NCI-H128 (cell line): ENCODE measurements around the gene OBI1.

ENCODE experiments used
- DNase-seq: peaks from one replicate; lab custom pipeline; 2025; ENCODE audit not compliant: unreplicated experiment; lab: John Stamatoyannopoulos, UW

Gene OBI1

GRCh38 chr13:78658630-78659449 lies at the start of gene OBI1:
OBI1 (minus strand) TSS chr13:78659155; CDS start chr13:78659120, 35 bp downstream.
- DNase-seq, result peak; percentile 75

- DNase-seq, result no peak
These were observed 42.4 kb upstream of the OBI1 start for GRCh38 chr13:78701383-78701782.

- DNase-seq, result no peak
These were observed 41.4 kb upstream of the OBI1 start for GRCh38 chr13:78700121-78700910.

- DNase-seq, result no peak
These were observed 30.1 kb upstream of the OBI1 start for GRCh38 chr13:78689011-78689410.

GRCh38 chr13:78686461-78686860 lies 27.5 kb upstream of the OBI1 start:
- DNase-seq, result no peak

- peak; percentile 53 for DNase-seq
These were observed 21.8 kb upstream of the OBI1 start for GRCh38 chr13:78680576-78681350.

GRCh38 chr13:78680115-78680561 lies 21.2 kb upstream of the OBI1 start:
- peak; percentile 61 for DNase-seq

- no peak for DNase-seq
These were observed 20.4 kb upstream of the OBI1 start for GRCh38 chr13:78679329-78679728.

- no peak for DNase-seq
These were observed 16.2 kb upstream of the OBI1 start for GRCh38 chr13:78675112-78675511.

- no peak for DNase-seq
These were observed 15.7 kb upstream of the OBI1 start for GRCh38 chr13:78674638-78675037.

- no peak for DNase-seq
These were observed 3.5 kb upstream of the OBI1 start for GRCh38 chr13:78662467-78662866.

GRCh38 chr13:78660495-78660857 lies 1.5 kb upstream of the OBI1 start:
- no peak for DNase-seq

- no peak for DNase-seq
These were observed 958 bp upstream of the OBI1 start for GRCh38 chr13:78659732-78660494.

GRCh38 chr13:78659450-78659730 lies 435 bp upstream of the OBI1 start:
- no peak for DNase-seq

- DNase-seq, result no peak
These were observed 991 bp downstream of the OBI1 start for GRCh38 chr13:78657699-78658629.

- no peak for DNase-seq
These were observed 3.0 kb downstream of the OBI1 start for GRCh38 chr13:78655906-78656305.

- no peak for DNase-seq
These were observed 3.9 kb downstream of the OBI1 start for GRCh38 chr13:78655007-78655406.

GRCh38 chr13:78652651-78653050 lies 6.3 kb downstream of the OBI1 start:
- no peak for DNase-seq

- no peak for DNase-seq
These were observed 8.3 kb downstream of the OBI1 start for GRCh38 chr13:78650717-78651083.
